GM19239 (cell line): ENCODE measurements around the gene ZSWIM4.

ENCODE experiments used
- DNase-seq: peaks from one replicate; pipeline ENCODE4 v3.0.0; 2011; ENCODE audit warnings: low spot score; ENCODE audit not compliant: insufficient read length
- FAIRE-seq: peaks from 2 replicates; lab custom pipeline; 2011; peaks lifted over from hg19 to GRCh38; lab: Jason Lieb, UNC

Gene ZSWIM4

GRCh38 chr19:13830741-13831536 lies 35.7 kb downstream of the ZSWIM4 start:
- no peak for DNase-seq
- no peak for FAIRE-seq

- no peak for DNase-seq
- no peak for FAIRE-seq
Measured at GRCh38 chr19:13831537-13832467, 36.6 kb downstream of the ZSWIM4 start.

GRCh38 chr19:13833330-13834243 lies 38.3 kb downstream of the ZSWIM4 start:
- DNase-seq = peak; percentile 99
- FAIRE-seq = peak; percentile 92

- FAIRE-seq (no peak), DNase-seq (no peak)
Measured at GRCh38 chr19:13834244-13835069, 39.2 kb downstream of the ZSWIM4 start.

- no peak for DNase-seq
- FAIRE-seq = no peak
Measured at GRCh38 chr19:13835791-13836723, 40.8 kb downstream of the ZSWIM4 start.

GRCh38 chr19:13838435-13839129 lies 43.3 kb downstream of the ZSWIM4 start:
- DNase-seq = no peak
- FAIRE-seq = no peak

GRCh38 chr19:13839130-13839937 lies 44.1 kb downstream of the ZSWIM4 start:
- DNase-seq (peak; percentile 93), FAIRE-seq (peak; percentile 94)

GRCh38 chr19:13839938-13840304 lies 44.7 kb downstream of the ZSWIM4 start:
- FAIRE-seq = no peak
- DNase-seq = no peak

- no peak for DNase-seq
- peak; percentile 4 for FAIRE-seq
Measured at GRCh38 chr19:13840305-13841085, 45.3 kb downstream of the ZSWIM4 start.

- DNase-seq = no peak
- FAIRE-seq = no peak
Measured at GRCh38 chr19:13841086-13841961, 46.1 kb downstream of the ZSWIM4 start.

- no peak for FAIRE-seq
- DNase-seq = no peak
Measured at GRCh38 chr19:13841962-13842290, 46.7 kb downstream of the ZSWIM4 start.

- FAIRE-seq = peak; percentile 47
- peak; percentile 44 for DNase-seq
Measured at GRCh38 chr19:13842291-13843103, 47.3 kb downstream of the ZSWIM4 start.

GRCh38 chr19:13843104-13843921 lies 48.1 kb downstream of the ZSWIM4 start:
- no peak for DNase-seq
- FAIRE-seq = peak; percentile 47
